Hepatocyte (in vitro differentiated cells): ENCODE results near the gene GSX2. TPM values are rescaled to one million over a fixed set of nuclear protein-coding genes. Genes with fewer than 3 reads are reported as not detected.

Experiments used
- DNase-seq: peaks from one replicate; pipeline ENCODE4 v3.0.0-alpha.2; 2016; ENCODE audit warnings: low spot score
- H2AFZ ChIP-seq: fragments of 200-600 bp; sonication (generic); 2 replicates; pipeline ENCODE4 v1.6.0; 2016; ENCODE audit warnings: antibody characterized with exemption, mild to moderate bottlenecking
- H3K27ac ChIP-seq: fragments of 200-600 bp; sonication (generic); 2 replicates; pipeline ENCODE4 v1.5.1; 2016; ENCODE audit warnings: mild to moderate bottlenecking
- H3K27me3 ChIP-seq: fragments of 200-600 bp; sonication (generic); 2 replicates; pipeline ENCODE4 v1.6.1; 2016
- H3K36me3 ChIP-seq: fragments of 200-600 bp; sonication (generic); replicated peaks from 2 replicates; pipeline ENCODE4 v1.5.1; 2016; ENCODE audit warnings: low read depth; ENCODE audit not compliant: insufficient read depth
- H3K4me1 ChIP-seq: fragments of 200-600 bp; sonication (generic); 2 replicates; pipeline ENCODE4 v1.5.1; 2016; ENCODE audit warnings: mild to moderate bottlenecking, moderate library complexity; ENCODE audit not compliant: insufficient read depth
- H3K4me2 ChIP-seq: fragments of 200-600 bp; sonication (generic); 2 replicates; pipeline ENCODE4 v1.6.0; 2016
- H3K4me3 ChIP-seq: fragments of 200-600 bp; sonication (generic); 2 replicates; pipeline ENCODE4 v1.5.1; 2016; ENCODE audit warnings: mild to moderate bottlenecking
- H3K79me2 ChIP-seq: fragments of 200-600 bp; sonication (generic); 2 replicates; pipeline ENCODE4 v1.6.0; 2017; ENCODE audit warnings: mild to moderate bottlenecking
- H3K9me2 ChIP-seq: fragments of 200-600 bp; sonication (generic); replicated peaks from 2 replicates; pipeline ENCODE4 v1.6.0; 2017; ENCODE audit warnings: mild to moderate bottlenecking; ENCODE audit not compliant: insufficient read depth
- H3K9me3 ChIP-seq: fragments of 200-600 bp; sonication (generic); 2 replicates; pipeline ENCODE4 v1.5.1; 2016; ENCODE audit warnings: low read depth, mild to moderate bottlenecking
- H4K20me1 ChIP-seq: fragments of 200-600 bp; sonication (generic); 2 replicates; pipeline ENCODE4 v1.6.0; 2016; ENCODE audit warnings: mild to moderate bottlenecking; ENCODE audit not compliant: insufficient read depth, poor library complexity, severe bottlenecking
- CTCF ChIP-seq: fragments of 200-600 bp; sonication (generic); IDR thresholded peaks from 2 replicates; pipeline ENCODE4 v1.5.1; 2016; ENCODE audit warnings: antibody characterized with exemption, mild to moderate bottlenecking; ENCODE audit not compliant: poor library complexity
- EZH2 ChIP-seq: fragments of 200-600 bp; sonication (generic); IDR thresholded peaks from 2 replicates; pipeline ENCODE4 v1.6.1; 2016; ENCODE audit warnings: antibody characterized with exemption, mild to moderate bottlenecking, borderline replicate concordance
- EZH2phosphoT487 ChIP-seq: fragments of 200-600 bp; sonication (generic); IDR thresholded peaks from one replicate; pipeline ENCODE4 v1.6.1; 2018; ENCODE audit warnings: antibody characterized with exemption, mild to moderate bottlenecking, low read depth, moderate library complexity; ENCODE audit not compliant: unreplicated experiment, severe bottlenecking
- WGBS: methylation state at CpG from one replicate; pipeline ENCODE4 v1.1.6; 2016; ENCODE audit warnings: low lambda C conversion rate; ENCODE audit errors: missing lambda C conversion rate; 5-methylcytosine and 5-hydroxymethylcytosine counted together
- polyA plus RNA-seq: library from polyadenylated mRNA; unstranded; fragments of >200 nt; fragmentation: Nextera tagmentation; extraction: Ambion mirVana; gene quantifications from 2 replicates; pipeline ENCODE4 v1.2.1, GENCODE V29; 2016
- total RNA-seq: library from RNA; depleted of rRNA; stranded (reverse); fragments of >200 nt; gene quantifications from 2 replicates; pipeline ENCODE4 v1.2.3, GENCODE V29; 2014

The GSX2 gene
- total and polyA plus RNA-seq, 2 experiments from 2014 or later = not detected

GRCh38 chr4:54055494-54055893, 44.5 kb upstream of the GSX2 start:
- no peak for DNase-seq
- Histone ChIP-seq H3K27ac (no peak overlapping the region), H3K4me3 (no peak overlapping the region), H3K79me2 (peaks cover 100% of the 10 kb centered on the region), H4K20me1 (peaks cover 92% of the 10 kb centered on the region), H3K27me3 (no peaks in the 10 kb centered on the region), H2AFZ (no peak overlapping the region), H3K36me3 (no peaks in the 10 kb centered on the region), H3K4me1 (no peaks in the 10 kb centered on the region), H3K4me2 (no peak overlapping the region), H3K9me3 (no peaks in the 10 kb centered on the region), H3K9me2 (no peaks in the 10 kb centered on the region)
- no peak for TF ChIP-seq EZH2phosphoT487
- no peak for TF ChIP-seq EZH2
- TF ChIP-seq CTCF = no peak
- 94% methylated on average over 1 of the region's 1 CpG for WGBS

- H4K20me1 ChIP-seq = peaks cover 94% of the 10 kb centered on the region
These were observed 43.6 kb upstream of the GSX2 start for GRCh38 chr4:54056360-54056759.

GRCh38 chr4:54058171-54058570, 41.8 kb upstream of the GSX2 start:
- peak overlapping the region; percentile 3 for H3K4me2 ChIP-seq
- TF ChIP-seq EZH2 = no peak
- TF ChIP-seq CTCF = no peak
- TF ChIP-seq EZH2phosphoT487 = no peak
- H3K4me1 ChIP-seq = peaks cover 11% of the 10 kb centered on the region
- 99% methylated on average over 3 of the region's 3 CpGs for WGBS
- no peaks in the 10 kb centered on the region for H3K9me3 ChIP-seq
- no peaks in the 10 kb centered on the region for H3K27me3 ChIP-seq
- H3K27ac ChIP-seq = no peak overlapping the region
- no peaks in the 10 kb centered on the region for H3K9me2 ChIP-seq
- no peak overlapping the region for H2AFZ ChIP-seq
- peaks cover 100% of the 10 kb centered on the region for H3K79me2 ChIP-seq
- peaks cover 96% of the 10 kb centered on the region for H4K20me1 ChIP-seq
- no peak overlapping the region for H3K4me3 ChIP-seq
- H3K36me3 ChIP-seq = no peaks in the 10 kb centered on the region
- no peak for DNase-seq

More at GRCh38 chr4:54056360-54056759, 43.6 kb upstream of the GSX2 start:
- Histone ChIP-seq H2AFZ (no peak overlapping the region), H3K4me2 (no peak overlapping the region), H3K9me3 (no peaks in the 10 kb centered on the region), H3K27me3 (no peaks in the 10 kb centered on the region), H3K4me3 (no peak overlapping the region), H3K27ac (no peak overlapping the region), H3K9me2 (no peaks in the 10 kb centered on the region), H3K36me3 (no peaks in the 10 kb centered on the region), H3K79me2 (peaks cover 100% of the 10 kb centered on the region), H3K4me1 (no peaks in the 10 kb centered on the region)
- TF ChIP-seq CTCF = no peak
- no peak for TF ChIP-seq EZH2
- TF ChIP-seq EZH2phosphoT487 = no peak
- no peak for DNase-seq

- DNase-seq = no peak
- no peak overlapping the region for H2AFZ ChIP-seq
- peak overlapping the region; percentile 84 for H3K4me2 ChIP-seq
- peaks cover 80% of the 10 kb centered on the region for H4K20me1 ChIP-seq
- H3K27ac ChIP-seq = no peak overlapping the region
- peaks cover 92% of the 10 kb centered on the region for H3K79me2 ChIP-seq
- no peaks in the 10 kb centered on the region for H3K9me2 ChIP-seq
- no peak overlapping the region for H3K4me3 ChIP-seq
- H3K9me3 ChIP-seq = no peaks in the 10 kb centered on the region
- TF ChIP-seq EZH2 = no peak
- TF ChIP-seq EZH2phosphoT487 = no peak
- no peak for TF ChIP-seq CTCF
- peaks cover 12% of the 10 kb centered on the region for H3K4me1 ChIP-seq
- no peaks in the 10 kb centered on the region for H3K27me3 ChIP-seq
- no peaks in the 10 kb centered on the region for H3K36me3 ChIP-seq
- WGBS = 30% methylated on average over 2 of the region's 2 CpGs
These were observed 39.8 kb upstream of the GSX2 start for GRCh38 chr4:54060116-54060515.
